ENCODE data around the gene ADAM12. TPM values are rescaled to one million over a fixed set of nuclear protein-coding genes. Genes with fewer than 3 reads are reported as not detected.

The ADAM12 gene
- polyA plus RNA-seq, 1 of the 3 experiments (the other 2 are of a cell fraction), result 25.0 TPM

DNA sequence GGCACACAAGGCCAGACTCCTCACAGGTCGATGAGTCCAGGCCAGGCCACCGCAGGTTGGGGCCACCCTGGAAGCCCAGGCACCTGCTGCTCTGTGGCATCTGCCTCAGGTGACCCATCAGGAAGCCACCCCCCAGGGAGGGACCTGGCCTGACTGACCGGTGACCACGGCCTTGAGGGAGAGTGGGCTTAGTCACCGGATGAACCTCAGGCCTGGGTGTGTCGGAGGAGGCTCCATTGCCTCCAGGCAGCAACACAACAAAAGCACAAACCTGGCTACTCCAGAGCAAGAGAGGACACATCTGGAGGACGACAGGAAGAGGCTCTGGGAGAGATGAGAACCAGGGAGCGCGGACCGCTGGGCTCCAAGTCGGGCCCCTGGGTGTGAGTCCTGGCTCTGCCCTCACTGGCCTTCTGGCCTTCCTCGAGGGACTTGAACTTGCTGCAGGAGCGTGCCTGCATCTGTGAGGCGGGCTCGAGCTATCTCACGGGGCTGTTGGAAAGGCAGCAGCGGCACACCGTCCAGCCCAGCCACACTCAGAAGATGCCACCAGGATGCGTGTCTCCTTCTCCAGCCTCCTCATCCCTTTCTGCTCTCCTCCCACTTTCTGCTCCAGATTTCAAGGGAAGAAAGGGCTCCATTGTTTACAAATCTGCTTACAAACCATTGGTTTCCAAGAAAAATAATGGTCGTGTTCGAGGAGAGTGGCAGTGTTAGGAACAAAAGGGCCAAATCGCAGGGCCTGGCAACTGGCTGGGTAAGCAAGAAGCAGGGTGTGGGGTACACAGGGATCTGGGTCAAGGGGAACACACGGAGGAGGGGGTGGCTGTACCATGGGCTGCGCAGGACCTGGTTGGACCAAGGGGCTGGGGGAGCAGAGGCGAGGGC is 152.9 kb downstream of the ADAM12 start:
- Histone ChIP-seq H4K20me1 (ENCODE audit: insufficient read depth) (no peaks in the 10 kb centered on the region), H3K4me1 (ENCODE audit: control insufficient read depth in 1 of 2, insufficient read depth in 2 of 2, low read depth in 1 of 2, low read length in 1 of 2) (peaks cover 0 to 34% of the 10 kb centered on the region in 2 experiments; a peak in 2 of 4 replicates), H3K4me2 (no peak overlapping the region), H3K9ac (no peak overlapping the region), H3K79me2 (ENCODE audit: insufficient read depth) (no peaks in the 10 kb centered on the region), H3K9me3 (no peaks in the 10 kb centered on the region), H3K9me2 (no peaks in the 10 kb centered on the region), H3K4me3 (ENCODE audit: low read depth in 2 of 2, low read length in 1 of 2) (no peak overlapping the region), H2AFZ (ENCODE audit: low read depth) (no peak overlapping the region), H3K27me3 (ENCODE audit: insufficient read depth) (no peaks in the 10 kb centered on the region), H3F3A (replicated peaks; ENCODE audit: insufficient read depth) (no peaks in the 10 kb centered on the region), H3K27ac (ENCODE audit: low read depth in 2 of 2, low read length in 1 of 2) (peak overlapping the region in 1 of 2 experiments; percentile 91; a peak in 2 of 4 replicates), H3K36me3 (replicated peaks in 1 of 2; ENCODE audit: control insufficient read depth in 1 of 2, insufficient read depth in 2 of 2, low read length in 1 of 2) (no peaks in the 10 kb centered on the region)
- 88% methylated on average over 16 of the region's 25 CpGs for WGBS (ENCODE audit: low lambda C conversion rate)
- DNase-seq, result peak; percentile 44
- POLR2A ChIA-PET, result no interaction called here
- CTCF ChIA-PET, result interaction anchor here (0.8 to 1.9 kb wide), 4 partner anchors 10 to 253 kb away, joined by 3 to 7 read pairs (median 4); no protein-coding TSS in a partner anchor
- TF ChIP-seq TAF1 (IDR thresholded peaks at IDR 0.05; ENCODE audit: borderline replicate concordance, low read depth, low read length), result no peak
- no peak for TF ChIP-seq TCF12 (IDR thresholded peaks at IDR 0.05)
- no peak for TF ChIP-seq EP300 (IDR thresholded peaks at IDR 0.05; ENCODE audit: borderline replicate concordance in 1 of 2, low read depth in 1 of 2, low read length in 1 of 2)
- TF ChIP-seq, protein P1, sequence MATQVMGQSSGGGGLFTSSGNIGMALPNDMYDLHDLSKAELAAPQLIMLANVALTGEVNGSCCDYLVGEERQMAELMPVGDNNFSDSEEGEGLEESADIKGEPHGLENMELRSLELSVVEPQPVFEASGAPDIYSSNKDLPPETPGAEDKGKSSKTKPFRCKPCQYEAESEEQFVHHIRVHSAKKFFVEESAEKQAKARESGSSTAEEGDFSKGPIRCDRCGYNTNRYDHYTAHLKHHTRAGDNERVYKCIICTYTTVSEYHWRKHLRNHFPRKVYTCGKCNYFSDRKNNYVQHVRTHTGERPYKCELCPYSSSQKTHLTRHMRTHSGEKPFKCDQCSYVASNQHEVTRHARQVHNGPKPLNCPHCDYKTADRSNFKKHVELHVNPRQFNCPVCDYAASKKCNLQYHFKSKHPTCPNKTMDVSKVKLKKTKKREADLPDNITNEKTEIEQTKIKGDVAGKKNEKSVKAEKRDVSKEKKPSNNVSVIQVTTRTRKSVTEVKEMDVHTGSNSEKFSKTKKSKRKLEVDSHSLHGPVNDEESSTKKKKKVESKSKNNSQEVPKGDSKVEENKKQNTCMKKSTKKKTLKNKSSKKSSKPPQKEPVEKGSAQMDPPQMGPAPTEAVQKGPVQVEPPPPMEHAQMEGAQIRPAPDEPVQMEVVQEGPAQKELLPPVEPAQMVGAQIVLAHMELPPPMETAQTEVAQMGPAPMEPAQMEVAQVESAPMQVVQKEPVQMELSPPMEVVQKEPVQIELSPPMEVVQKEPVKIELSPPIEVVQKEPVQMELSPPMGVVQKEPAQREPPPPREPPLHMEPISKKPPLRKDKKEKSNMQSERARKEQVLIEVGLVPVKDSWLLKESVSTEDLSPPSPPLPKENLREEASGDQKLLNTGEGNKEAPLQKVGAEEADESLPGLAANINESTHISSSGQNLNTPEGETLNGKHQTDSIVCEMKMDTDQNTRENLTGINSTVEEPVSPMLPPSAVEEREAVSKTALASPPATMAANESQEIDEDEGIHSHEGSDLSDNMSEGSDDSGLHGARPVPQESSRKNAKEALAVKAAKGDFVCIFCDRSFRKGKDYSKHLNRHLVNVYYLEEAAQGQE (IDR thresholded peaks at IDR 0.05; ENCODE audit: low read depth, low read length), result no peak
- TF ChIP-seq EZH2phosphoT487 (IDR thresholded peaks at IDR 0.05; ENCODE audit: borderline replicate concordance, low read depth), result no peak
- TF ChIP-seq, protein P2, sequence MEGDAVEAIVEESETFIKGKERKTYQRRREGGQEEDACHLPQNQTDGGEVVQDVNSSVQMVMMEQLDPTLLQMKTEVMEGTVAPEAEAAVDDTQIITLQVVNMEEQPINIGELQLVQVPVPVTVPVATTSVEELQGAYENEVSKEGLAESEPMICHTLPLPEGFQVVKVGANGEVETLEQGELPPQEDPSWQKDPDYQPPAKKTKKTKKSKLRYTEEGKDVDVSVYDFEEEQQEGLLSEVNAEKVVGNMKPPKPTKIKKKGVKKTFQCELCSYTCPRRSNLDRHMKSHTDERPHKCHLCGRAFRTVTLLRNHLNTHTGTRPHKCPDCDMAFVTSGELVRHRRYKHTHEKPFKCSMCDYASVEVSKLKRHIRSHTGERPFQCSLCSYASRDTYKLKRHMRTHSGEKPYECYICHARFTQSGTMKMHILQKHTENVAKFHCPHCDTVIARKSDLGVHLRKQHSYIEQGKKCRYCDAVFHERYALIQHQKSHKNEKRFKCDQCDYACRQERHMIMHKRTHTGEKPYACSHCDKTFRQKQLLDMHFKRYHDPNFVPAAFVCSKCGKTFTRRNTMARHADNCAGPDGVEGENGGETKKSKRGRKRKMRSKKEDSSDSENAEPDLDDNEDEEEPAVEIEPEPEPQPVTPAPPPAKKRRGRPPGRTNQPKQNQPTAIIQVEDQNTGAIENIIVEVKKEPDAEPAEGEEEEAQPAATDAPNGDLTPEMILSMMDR (IDR thresholded peaks at IDR 0.05), result no peak
- TF ChIP-seq, protein P3, sequence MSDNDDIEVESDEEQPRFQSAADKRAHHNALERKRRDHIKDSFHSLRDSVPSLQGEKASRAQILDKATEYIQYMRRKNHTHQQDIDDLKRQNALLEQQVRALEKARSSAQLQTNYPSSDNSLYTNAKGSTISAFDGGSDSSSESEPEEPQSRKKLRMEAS (IDR thresholded peaks at IDR 0.05; ENCODE audit: low read depth), result no peak
- no peak for TF ChIP-seq MXI1 (IDR thresholded peaks at IDR 0.05; ENCODE audit: low read depth, low read length)
- no peak for TF ChIP-seq RCOR1 (IDR thresholded peaks at IDR 0.05; ENCODE audit: low read length)
- TF ChIP-seq, protein P4, sequence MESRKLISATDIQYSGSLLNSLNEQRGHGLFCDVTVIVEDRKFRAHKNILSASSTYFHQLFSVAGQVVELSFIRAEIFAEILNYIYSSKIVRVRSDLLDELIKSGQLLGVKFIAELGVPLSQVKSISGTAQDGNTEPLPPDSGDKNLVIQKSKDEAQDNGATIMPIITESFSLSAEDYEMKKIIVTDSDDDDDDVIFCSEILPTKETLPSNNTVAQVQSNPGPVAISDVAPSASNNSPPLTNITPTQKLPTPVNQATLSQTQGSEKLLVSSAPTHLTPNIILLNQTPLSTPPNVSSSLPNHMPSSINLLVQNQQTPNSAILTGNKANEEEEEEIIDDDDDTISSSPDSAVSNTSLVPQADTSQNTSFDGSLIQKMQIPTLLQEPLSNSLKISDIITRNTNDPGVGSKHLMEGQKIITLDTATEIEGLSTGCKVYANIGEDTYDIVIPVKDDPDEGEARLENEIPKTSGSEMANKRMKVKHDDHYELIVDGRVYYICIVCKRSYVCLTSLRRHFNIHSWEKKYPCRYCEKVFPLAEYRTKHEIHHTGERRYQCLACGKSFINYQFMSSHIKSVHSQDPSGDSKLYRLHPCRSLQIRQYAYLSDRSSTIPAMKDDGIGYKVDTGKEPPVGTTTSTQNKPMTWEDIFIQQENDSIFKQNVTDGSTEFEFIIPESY (IDR thresholded peaks at IDR 0.05; ENCODE audit: borderline replicate concordance, low read depth), result no peak
- TF ChIP-seq, protein P5, sequence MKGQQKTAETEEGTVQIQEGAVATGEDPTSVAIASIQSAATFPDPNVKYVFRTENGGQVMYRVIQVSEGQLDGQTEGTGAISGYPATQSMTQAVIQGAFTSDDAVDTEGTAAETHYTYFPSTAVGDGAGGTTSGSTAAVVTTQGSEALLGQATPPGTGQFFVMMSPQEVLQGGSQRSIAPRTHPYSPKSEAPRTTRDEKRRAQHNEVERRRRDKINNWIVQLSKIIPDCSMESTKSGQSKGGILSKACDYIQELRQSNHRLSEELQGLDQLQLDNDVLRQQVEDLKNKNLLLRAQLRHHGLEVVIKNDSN (IDR thresholded peaks at IDR 0.05; ENCODE audit: borderline replicate concordance, low read depth), result no peak
- no peak for TF ChIP-seq SMC3 (IDR thresholded peaks at IDR 0.05; ENCODE audit: low read depth, low read length)
- no peak for TF ChIP-seq RAD21 (IDR thresholded peaks at IDR 0.05; ENCODE audit: low read length)
- TF ChIP-seq SIN3A (IDR thresholded peaks at IDR 0.05; ENCODE audit: borderline replicate concordance, low read depth, low read length), result no peak
- TF ChIP-seq, protein P6, sequence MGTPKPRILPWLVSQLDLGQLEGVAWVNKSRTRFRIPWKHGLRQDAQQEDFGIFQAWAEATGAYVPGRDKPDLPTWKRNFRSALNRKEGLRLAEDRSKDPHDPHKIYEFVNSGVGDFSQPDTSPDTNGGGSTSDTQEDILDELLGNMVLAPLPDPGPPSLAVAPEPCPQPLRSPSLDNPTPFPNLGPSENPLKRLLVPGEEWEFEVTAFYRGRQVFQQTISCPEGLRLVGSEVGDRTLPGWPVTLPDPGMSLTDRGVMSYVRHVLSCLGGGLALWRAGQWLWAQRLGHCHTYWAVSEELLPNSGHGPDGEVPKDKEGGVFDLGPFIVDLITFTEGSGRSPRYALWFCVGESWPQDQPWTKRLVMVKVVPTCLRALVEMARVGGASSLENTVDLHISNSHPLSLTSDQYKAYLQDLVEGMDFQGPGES (IDR thresholded peaks at IDR 0.05; ENCODE audit: low read depth, low read length), result no peak
- TF ChIP-seq POLR2AphosphoS5 (IDR thresholded peaks at IDR 0.05; ENCODE audit: low read depth, low read length), result no peak
- TF ChIP-seq, protein P7, sequence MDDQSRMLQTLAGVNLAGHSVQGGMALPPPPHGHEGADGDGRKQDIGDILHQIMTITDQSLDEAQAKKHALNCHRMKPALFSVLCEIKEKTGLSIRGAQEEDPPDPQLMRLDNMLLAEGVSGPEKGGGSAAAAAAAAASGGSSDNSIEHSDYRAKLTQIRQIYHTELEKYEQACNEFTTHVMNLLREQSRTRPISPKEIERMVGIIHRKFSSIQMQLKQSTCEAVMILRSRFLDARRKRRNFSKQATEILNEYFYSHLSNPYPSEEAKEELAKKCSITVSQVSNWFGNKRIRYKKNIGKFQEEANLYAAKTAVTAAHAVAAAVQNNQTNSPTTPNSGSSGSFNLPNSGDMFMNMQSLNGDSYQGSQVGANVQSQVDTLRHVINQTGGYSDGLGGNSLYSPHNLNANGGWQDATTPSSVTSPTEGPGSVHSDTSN (IDR thresholded peaks at IDR 0.05), result no peak
- TF ChIP-seq TEAD4 (IDR thresholded peaks at IDR 0.05; ENCODE audit: borderline replicate concordance, insufficient read depth), result no peak
- TF ChIP-seq GABPA (IDR thresholded peaks at IDR 0.05; ENCODE audit: low read depth), result no peak
- no peak for TF ChIP-seq RFX5 (IDR thresholded peaks at IDR 0.05; ENCODE audit: low read length)

All from SK-N-SH (cell line).